HepG2 (cell line): Measurements from ENCODE around the gene XIAP. TPM values are rescaled to one million over a fixed set of nuclear protein-coding genes. Genes with fewer than 3 reads are reported as not detected.

Source experiments
- CEBPG ChIP-seq: IDR thresholded peaks from 2 replicates; pipeline ENCODE4 v1.6.1; 2016
- HES4 ChIP-seq: sonication (generic); formaldehyde crosslinking; IDR thresholded peaks from 2 replicates; pipeline ENCODE4 v1.9.0; 2021; ENCODE audit warnings: mild to moderate bottlenecking, missing genetic modification reagents, borderline replicate concordance
- HNF4G ChIP-seq, 2 experiments: sonication (generic) in 1 of 2; formaldehyde crosslinking in 1 of 2; IDR thresholded peaks; 2 replicates each; pipeline versions ENCODE4 v1.4.0 to v1.6.1; 2011 to 2020; ENCODE audit warnings: borderline replicate concordance in 2 of 2, low read depth in 2 of 2, mild to moderate bottlenecking in 2 of 2, low read length in 1 of 2, missing genetic modification reagents in 1 of 2, moderate library complexity in 1 of 2
- HNRNPL ChIP-seq: fragments of 200-400 bp; formaldehyde crosslinking; IDR thresholded peaks from 2 replicates; pipeline ENCODE4 v1.6.1; 2017; ENCODE audit warnings: mild to moderate bottlenecking, low read depth, low read length
- MEF2D ChIP-seq: sonication (generic); formaldehyde crosslinking; IDR thresholded peaks from 2 replicates; pipeline ENCODE4 v1.5.1; 2020; ENCODE audit warnings: mild to moderate bottlenecking, missing genetic modification reagents
- MTF2 ChIP-seq: sonication (generic); formaldehyde crosslinking; IDR thresholded peaks from 2 replicates; pipeline ENCODE4 v1.5.0; 2020; ENCODE audit warnings: missing genetic modification reagents, borderline replicate concordance
- MXI1 ChIP-seq: IDR thresholded peaks from 3 replicates; pipeline ENCODE4 v1.6.1; 2012; ENCODE audit warnings: low read depth, low read length, inconsistent platforms, borderline replicate concordance
- NCOA2 ChIP-seq: sonication (generic); formaldehyde crosslinking; IDR thresholded peaks from 2 replicates; pipeline ENCODE4 v1.8.0; 2022; ENCODE audit warnings: inconsistent platforms
- PHF5A ChIP-seq: IDR thresholded peaks from one replicate; pipeline ENCODE4 v1.6.1; 2018; ENCODE audit warnings: low read depth, missing genetic modification reagents; ENCODE audit not compliant: unreplicated experiment
- THAP11 ChIP-seq: IDR thresholded peaks from 2 replicates; pipeline ENCODE4 v1.6.1; 2016; ENCODE audit warnings: missing biosample characterization, missing genetic modification reagents
- THAP9 ChIP-seq: sonication (generic); formaldehyde crosslinking; IDR thresholded peaks from 2 replicates; pipeline ENCODE4; 2020; ENCODE audit warnings: missing genetic modification reagents, mild to moderate bottlenecking, borderline replicate concordance
- YY1 ChIP-seq: IDR thresholded peaks from 2 replicates; pipeline ENCODE4 v1.6.1; 2011; ENCODE audit warnings: low read length, low read depth, moderate library complexity, mild to moderate bottlenecking; ENCODE audit not compliant: insufficient read depth, insufficient replicate concordance
- ZC3H13 ChIP-seq: sonication (generic); formaldehyde crosslinking; IDR thresholded peaks from 2 replicates; pipeline ENCODE4 v1.8.1; 2023; ENCODE audit warnings: mild to moderate bottlenecking, missing genetic modification reagents, moderate library complexity
- ZFP1 ChIP-seq: IDR thresholded peaks from 2 replicates; pipeline ENCODE4 v1.6.1; 2016
- ZNF101 ChIP-seq: sonication (generic); formaldehyde crosslinking; IDR thresholded peaks from 2 replicates; pipeline ENCODE4 v1.4.0; 2020; ENCODE audit warnings: mild to moderate bottlenecking, low read depth, missing genetic modification reagents, borderline replicate concordance
- ZNF430 ChIP-seq: sonication (generic); formaldehyde crosslinking; IDR thresholded peaks from 2 replicates; pipeline ENCODE4 v1.9.0; 2021; ENCODE audit warnings: mild to moderate bottlenecking, missing genetic modification reagents
- ZNF503 ChIP-seq: sonication (generic); formaldehyde crosslinking; IDR thresholded peaks from 2 replicates; pipeline ENCODE4 v1.4.0; 2020; ENCODE audit warnings: missing genetic modification reagents
- ZNF577 ChIP-seq: sonication (generic); formaldehyde crosslinking; IDR thresholded peaks from 2 replicates; pipeline ENCODE4 v1.4.0; 2020; ENCODE audit warnings: mild to moderate bottlenecking, low read depth, missing genetic modification reagents, borderline replicate concordance
- ZNF713 ChIP-seq: sonication (generic); formaldehyde crosslinking; IDR thresholded peaks from 2 replicates; pipeline ENCODE4 v1.4.0; 2020; ENCODE audit warnings: mild to moderate bottlenecking, missing genetic modification reagents
- ZNF784 ChIP-seq: sonication (generic); formaldehyde crosslinking; IDR thresholded peaks from 2 replicates; pipeline ENCODE4 v1.5.1; 2020; ENCODE audit warnings: missing genetic modification reagents, mild to moderate bottlenecking, borderline replicate concordance
- ZSCAN5A ChIP-seq: sonication (generic); formaldehyde crosslinking; IDR thresholded peaks from 2 replicates; pipeline ENCODE4 v1.8.0; 2022; ENCODE audit warnings: mild to moderate bottlenecking, missing genetic modification reagents, borderline replicate concordance
- polyA plus RNA-seq, 8 experiments: library from polyadenylated mRNA; depleted of rRNA in 3 of 8; stranded (reverse) in 7 of 8; unstranded in 1 of 8; fragments of >200 nt; fragmentation: Illumina TruSeq in 4 of 8; extraction: Trizol in 4 of 8; gene quantifications; 2 replicates each; pipeline versions ENCODE4 v1.2.1 to v1.2.3, GENCODE V29; 2011 to 2016; ENCODE audit warnings: low read depth in 4 of 8, missing spikeins in 1 of 8, mixed read lengths in 1 of 8; ENCODE audit not compliant: insufficient read depth in 1 of 8
- total RNA-seq, 5 experiments: library from RNA; depleted of rRNA; stranded (reverse); fragments of >200 nt; fragmentation: Illumina TruSeq; extraction: Trizol; gene quantifications; 2 replicates each; pipeline ENCODE4 v1.2.3, GENCODE V29; 2016; ENCODE audit warnings: low read depth in 1 of 5

XIAP gene
- total and polyA plus RNA-seq, 2 of the 13 experiments (the other 11 are each of a cell fraction or from before 2014, with no cell fraction given): 12.9 to 29.5 TPM

- TF ChIP-seq THAP9 (CRISPR knock-in tag): 0 out of 2 replicates have a peak, but pooled peaks have one; percentile 23
- no peak for TF ChIP-seq PHF5A
- no peak for TF ChIP-seq ZNF503 (CRISPR knock-in tag)
- TF ChIP-seq MEF2D (CRISPR knock-in tag): no peak
- TF ChIP-seq MTF2 (CRISPR knock-in tag): no peak
- TF ChIP-seq ZFP1 (CRISPR knock-in tag): no peak
- TF ChIP-seq NCOA2 (CRISPR knock-in tag): no peak
- TF ChIP-seq HNRNPL: 0 out of 2 replicates have a peak, but pooled peaks have one; percentile 32
- TF ChIP-seq YY1: peak; percentile 89
- TF ChIP-seq ZNF713: no peak
- TF ChIP-seq HES4 (CRISPR knock-in tag): peak; percentile 59; the same call in 1 of the 2 replicates
- no peak for TF ChIP-seq ZSCAN5A (CRISPR knock-in tag)
- TF ChIP-seq ZNF784 (CRISPR knock-in tag): no peak
- no peak for TF ChIP-seq HNF4G (IDR thresholded peaks at IDR 0.05; ENCODE audit: borderline replicate concordance, low read depth, low read length)
- no peak for TF ChIP-seq HNF4G (CRISPR knock-in tag; IDR thresholded peaks at IDR 0.05; ENCODE audit: borderline replicate concordance, low read depth)
- peak; percentile 39; the same call in 1 of the 2 replicates for TF ChIP-seq THAP11 (CRISPR knock-in tag)
- 0 out of 3 replicates have a peak, but pooled peaks have one; percentile 19 for TF ChIP-seq MXI1
- no peak for TF ChIP-seq CEBPG (CRISPR knock-in tag)
- TF ChIP-seq ZNF101 (CRISPR knock-in tag): no peak
- no peak for TF ChIP-seq ZNF577
- no peak for TF ChIP-seq ZC3H13 (CRISPR knock-in tag)
- no peak for TF ChIP-seq ZNF430
These were observed at the start of gene XIAP (continued) for GRCh38 chrX:123859846-123860838.
